NCI-H2107 (cell line): ENCODE results near the gene CRK.
"Not testable (repeated sequence)": the region's sequence is repeated elsewhere in the genome, so short reads cannot be mapped to it uniquely, and the experiment has no call there.

Experiments used
- DNase-seq: peaks from one replicate; lab custom pipeline; 2025; lab: John Stamatoyannopoulos, UW

Gene CRK

DNA sequence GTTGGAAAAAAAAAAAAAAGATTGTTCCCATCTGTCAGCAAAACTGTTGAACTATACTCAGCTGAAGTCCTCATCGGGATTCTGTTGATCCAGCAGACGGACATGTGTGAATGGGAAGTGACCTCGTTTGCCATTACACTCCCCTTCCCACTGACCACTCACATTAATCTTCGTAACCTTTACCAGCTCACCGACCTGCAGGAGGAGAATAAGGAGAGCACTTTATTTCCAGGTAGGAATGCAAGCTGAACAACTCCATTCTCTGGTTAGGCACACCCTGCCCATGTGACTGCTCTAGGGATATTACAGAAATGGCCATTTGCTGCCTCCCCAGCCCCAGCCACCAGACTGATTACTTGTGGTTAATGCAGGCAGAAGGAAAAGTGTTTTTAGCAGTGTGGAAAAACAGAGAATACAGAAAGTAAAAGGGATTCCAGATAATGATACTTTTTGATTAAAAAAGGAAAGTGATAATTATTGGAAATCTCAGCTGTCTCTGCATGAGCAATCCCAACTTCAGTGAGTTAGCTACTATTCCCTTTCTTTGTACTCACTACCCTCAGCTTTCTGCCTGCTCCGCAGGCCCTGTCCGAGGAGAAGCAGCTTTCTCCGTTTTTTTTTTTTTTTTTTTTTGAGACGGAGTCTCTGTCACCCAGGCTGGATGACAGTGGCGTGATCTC, 32.4 kb downstream of the CRK start:
- no peak for DNase-seq

DNA sequence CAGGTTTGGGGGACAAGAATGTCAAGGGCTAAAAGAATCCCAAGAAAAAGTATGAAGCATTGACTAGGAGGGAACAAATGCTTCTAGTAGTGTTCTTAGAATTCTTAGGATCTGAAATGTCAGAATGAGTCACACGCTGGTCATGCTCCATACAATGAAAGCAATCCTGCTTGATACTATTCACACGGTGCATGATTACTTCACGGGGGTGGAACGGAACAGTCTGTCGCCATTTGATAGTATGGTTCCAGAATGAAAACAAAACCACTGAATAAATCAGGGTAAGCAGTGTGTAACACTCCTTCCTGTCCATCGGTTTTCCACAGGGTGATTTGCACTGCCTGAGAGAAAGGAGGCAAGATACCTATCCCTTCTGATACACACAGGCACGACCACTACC, 33.1 kb downstream of the CRK start:
- DNase-seq = no peak

DNA sequence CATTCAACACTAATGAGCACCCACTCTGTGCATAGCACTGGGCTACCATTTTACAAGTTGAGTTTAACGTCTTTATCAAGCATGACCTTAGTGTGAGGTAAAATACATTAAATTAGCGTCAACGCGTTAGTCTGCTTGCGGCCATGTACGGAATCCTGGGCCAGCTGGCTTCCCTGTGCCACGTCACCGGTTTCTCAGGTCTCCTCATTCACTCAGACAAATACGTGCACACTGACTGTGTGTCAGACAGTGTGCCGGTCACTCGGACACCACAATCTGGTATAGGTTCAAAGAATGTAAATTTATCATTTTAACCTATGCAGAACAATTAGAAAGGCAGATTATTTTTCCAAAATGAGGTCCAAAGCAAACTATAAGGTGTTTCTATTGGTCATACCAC, 34.6 kb downstream of the CRK start:
- no peak for DNase-seq

DNA sequence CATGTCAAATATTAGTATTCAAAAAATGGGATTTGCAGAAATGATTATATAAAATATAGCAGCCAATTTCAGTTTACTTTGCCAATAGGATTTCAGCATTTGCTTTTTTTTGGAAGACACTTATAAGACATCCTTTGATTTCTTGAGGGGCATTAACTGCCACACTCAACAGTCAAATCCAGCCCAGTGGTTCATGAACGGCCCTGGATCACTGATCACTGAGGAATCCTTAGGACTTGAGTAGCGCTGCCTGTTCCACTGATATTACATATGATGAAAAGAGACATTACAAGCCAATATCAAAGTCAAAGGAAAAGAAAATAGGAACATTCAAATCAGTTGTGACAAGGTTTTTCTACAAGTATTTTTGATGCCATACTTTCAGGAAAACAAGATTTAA, 35.1 kb downstream of the CRK start:
- no peak for DNase-seq

DNA sequence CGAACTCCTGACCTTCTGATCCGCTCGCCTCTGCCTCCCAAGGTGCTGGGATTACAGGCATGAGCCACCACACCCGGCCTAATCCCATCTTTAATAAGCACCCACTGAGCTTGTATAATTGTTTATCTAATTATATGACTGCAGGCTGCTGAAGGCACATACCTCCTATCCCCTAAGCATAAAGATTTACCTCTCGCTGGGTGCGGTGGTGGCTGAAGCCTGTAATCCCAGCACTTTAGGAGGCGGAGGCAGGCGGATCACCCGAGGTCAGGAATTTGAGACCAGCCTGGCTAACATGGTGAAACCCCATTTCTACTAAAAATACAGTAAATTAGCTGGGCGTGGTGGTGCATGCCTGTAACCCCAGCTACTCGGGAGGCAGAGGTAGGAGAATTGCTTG, 35.9 kb downstream of the CRK start:
- DNase-seq = no peak

DNA sequence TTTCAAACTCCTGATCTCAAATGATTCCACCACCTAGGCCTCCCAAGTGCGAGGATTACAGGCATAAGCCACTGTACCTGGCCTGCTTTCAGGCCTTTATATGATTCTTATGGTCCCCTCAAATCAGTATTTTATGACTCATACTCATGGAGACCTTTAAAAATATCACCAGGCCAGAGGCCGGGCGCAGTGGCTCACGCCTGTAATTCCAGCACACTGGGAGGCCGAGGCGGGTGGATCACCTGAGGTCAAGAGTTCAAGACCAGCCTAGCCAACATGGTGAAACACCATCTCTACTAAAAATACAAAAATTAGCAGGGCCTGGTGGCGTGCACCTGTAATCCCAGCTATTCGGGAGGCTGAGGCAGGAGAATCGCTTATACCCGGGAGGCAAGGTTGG, 37.6 kb downstream of the CRK start:
- DNase-seq = not testable (repeated sequence)

DNA sequence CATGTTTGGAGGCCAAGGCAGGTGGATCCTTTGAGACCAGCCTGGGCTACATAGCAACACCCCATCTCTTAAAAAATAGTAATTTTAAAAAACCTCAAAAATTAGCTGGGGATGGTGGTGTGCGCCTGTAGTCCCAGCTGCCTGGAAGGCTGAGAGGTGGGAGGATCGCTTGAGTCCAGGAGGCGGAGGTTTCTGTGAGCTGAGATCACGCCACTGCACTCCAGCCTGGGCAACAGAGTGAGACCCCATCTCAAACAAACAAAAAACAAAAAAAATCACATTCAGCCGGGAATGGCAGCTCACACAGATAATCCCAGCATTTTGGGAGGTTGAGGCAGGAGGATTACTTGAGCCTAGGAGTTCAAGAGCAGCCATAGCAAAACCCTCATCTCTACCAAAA, 39.6 kb downstream of the CRK start:
- no peak for DNase-seq

DNA sequence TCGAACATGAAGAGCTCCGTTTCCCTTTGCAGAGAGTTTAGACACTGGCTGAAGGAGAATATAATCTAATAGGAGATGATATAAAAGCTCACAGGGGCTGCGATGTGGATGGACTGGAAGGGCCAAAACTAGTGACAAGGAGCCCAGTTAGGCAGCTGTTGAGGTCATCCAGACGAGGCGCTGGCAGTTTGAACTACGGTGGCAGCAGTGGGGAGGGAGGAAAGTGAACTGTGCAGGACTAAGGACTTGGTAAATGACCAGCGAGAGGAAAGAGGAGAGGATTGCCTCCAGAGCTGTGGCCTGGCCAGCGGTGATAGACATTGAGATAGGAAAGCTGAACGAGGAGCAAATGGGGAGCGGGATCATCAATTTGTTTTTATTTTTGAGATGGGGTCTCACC, 41.4 kb downstream of the CRK start:
- DNase-seq = no peak

DNA sequence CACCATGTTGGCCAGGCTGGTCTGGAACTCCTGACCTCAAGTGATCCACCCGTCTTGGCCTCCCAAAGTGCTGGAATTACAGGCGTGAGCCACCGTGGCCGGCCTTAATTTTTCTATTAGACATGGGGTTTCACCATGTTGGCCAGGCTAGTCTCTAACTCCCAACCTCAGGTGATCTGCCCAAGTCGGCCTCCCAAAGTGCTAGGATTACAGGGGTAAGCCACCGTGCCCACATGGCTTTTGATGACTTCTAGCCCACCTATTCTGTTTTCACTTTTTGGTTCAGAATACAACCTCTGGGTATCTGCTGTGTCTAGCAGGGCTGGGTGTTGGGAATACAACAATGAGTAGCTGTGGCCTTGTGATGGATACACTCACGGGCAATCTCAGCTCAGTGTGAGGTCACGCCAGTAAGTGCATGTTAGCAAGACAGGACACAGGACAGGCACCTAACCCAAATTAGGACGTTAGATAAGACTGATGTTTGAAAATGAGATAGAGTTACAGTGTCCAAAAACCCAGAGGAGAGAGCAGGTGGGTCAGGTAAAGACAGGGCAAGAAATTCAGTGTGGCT, 41.9 kb downstream of the CRK start:
- no peak for DNase-seq

DNA sequence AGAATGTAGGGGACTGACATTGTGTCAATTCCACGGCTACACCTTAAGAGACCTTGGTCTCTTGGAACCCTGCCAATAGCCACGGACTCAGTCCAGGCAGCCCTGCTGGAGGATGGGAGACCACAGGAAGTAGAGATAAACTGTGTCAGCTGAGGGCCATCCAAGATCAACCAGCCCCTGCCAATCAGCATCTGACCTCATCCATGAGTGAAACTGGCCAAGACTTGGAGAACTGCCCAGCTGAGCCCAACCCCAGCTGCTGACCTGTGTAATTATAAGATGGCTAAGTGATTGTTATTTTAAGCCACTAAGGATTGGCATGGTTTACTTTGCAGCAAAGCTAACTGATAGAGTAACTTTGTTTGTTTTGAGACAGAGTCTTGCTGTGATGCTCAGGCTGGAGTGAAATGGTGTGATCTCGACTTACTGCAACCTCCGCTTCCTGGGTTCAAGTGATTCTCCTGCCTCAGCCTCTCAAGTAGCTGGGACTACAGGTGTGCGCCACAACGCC, 42.7 kb downstream of the CRK start:
- no peak for DNase-seq

DNA sequence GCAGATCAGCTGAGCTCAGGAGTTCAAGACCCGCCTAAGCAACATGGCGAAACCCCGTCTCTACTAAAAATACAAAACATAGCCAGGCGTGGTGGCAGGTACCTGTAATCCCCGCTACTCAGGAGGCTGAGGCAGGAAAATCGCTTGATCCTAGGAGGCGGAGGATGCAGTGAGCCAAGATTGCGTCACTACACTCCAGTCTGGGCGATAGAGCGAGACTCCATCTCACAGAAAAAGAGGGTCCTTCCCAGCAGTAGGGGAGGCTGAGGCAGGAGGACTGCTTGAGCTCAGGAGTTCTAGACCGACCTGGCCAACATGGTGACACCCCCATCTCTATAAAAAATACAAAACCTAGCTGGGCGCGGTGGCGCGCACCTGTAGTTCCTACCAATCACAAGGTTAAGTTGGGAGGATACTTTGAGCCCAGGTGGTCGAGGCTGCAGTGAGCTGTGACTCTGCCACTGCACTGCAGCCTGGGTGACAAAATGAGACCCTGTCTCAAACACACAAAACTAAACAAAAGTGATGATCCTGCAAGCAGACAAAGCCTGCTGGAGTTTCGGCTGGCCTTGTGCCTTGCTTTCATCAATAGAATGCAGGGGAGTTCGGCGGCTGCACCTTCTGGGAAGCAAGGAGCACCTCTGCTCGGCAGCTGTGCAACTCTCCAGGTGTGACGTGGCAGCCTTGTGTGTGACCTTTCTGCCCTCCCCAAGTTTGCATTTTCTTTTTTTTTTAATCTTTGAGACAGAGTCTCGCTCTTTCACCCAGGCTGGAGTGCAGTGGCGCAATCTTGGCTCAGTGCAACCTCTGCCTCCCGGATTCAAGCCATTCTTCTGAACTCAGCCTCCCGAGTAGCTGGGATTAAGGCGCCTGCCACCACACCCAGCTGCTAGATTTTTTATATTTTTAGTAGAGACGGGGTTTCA, 43.6 kb downstream of the CRK start:
- DNase-seq = no peak

DNA sequence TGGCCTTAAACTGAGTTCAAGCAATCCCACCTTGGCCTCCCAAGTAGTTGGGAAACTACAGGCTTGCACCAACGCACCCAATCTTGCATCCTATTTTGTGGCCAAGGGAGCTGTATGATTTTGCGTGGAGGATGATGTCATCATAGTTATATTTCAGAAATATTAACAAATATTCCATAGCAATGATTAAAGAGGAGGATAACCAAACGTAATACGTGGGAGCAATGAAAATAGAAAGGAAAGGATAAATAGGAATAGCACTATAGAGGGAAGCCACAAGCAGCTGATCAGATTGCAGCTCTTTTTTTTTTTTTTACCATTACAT, 53.8 kb downstream of the CRK start:
- no peak for DNase-seq

DNA sequence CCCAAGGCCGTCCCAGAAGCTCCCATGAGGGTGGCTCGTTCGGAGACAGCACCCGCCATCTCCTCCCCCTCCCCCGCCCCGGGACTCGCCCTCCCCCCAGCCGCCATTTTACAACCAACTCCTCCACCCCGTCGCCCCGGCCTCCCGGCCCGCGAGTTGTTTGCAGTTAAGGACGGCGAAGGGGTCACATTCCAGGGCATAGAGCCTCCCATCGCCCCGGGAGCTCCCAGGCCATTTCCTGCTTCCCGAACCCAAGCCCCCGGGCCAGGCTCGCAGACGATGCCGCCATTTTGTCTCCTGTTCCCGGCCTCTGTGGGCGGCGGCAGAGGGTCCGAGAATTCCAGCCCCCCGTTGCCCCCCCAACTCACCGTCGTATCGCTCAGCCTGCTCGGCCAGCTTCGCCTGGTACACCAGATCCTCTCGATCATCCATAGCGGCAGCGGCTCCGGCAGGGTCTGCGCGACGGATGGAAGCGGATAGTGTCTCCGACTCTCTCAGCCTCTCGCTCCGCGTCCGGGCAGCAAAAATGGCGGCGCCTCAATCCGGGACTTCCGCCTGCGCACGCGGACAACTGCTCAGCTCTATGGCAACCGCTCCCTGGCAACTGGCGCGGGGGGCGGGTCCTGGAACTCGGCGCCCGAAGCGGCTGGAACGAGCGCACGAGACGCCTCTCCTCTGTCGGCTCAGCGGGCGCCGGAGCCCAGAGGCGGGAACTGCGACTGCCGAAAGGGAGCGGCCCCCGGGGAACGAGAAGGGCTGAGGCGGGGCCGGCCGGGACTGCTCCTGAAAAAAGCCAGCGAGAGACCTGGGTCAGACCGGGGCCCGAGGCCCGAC, 56.1 kb downstream of the CRK start, which contains the start of gene YWHAE:
YWHAE (minus strand) TSS at position 544 of the 834 bp plus-strand sequence; CDS start at position 432, 112 bp downstream.
- DNase-seq = peak; percentile 93

DNA sequence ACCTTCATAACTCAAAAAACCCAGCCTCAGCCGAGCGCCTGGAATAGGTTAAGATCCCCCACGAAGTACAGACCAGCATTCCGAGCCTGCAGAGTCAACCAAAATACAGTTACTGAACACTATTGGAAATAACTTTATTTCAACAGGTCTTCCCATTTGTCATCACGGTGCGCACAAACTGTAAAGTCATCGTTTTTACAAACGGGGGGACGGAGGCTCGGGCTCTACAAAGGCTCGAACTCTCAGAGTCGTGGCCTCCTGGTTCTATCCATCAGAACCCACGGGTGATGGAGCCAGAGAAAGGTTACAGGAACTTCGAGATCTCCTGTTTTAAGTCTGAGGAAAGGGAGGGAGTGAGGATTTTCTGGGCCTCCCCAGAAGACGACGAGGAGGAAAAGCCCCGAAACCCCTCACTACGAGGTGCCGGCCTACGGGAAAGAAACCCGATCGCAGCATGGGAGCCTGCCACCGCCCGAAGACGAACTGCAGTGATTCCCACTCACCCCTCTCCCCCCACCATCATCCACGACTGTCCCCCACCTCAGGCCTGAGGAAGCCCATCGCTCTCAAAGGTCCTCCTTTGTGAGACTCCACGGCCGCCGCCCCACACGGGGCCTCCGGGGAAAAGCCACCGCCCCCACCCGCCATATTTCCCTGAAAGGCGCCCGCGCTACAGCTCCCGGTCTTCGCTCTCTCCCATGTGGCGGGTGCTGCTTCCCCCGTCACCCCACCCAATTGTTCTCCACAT, 56.9 kb downstream of the CRK start:
- DNase-seq = no peak

DNA sequence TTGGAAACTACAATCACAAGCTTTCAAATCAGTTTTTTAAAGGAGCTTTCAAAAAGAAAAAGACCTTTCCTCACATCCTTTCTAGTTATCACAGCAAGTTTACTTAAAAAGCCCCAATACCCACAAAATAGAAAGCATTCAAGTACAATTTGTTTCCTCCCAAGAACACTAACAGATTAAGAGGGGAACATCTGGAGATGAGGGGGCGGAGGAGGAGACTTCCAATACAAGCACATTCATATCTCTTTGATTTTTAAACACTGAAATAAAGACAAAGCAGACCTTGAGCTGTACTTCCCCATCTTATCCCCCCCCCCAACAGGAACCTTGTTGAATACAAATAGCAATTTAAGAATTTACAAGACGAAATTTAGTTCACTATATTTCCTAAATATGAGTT, 58.0 kb downstream of the CRK start:
- no peak for DNase-seq

DNA sequence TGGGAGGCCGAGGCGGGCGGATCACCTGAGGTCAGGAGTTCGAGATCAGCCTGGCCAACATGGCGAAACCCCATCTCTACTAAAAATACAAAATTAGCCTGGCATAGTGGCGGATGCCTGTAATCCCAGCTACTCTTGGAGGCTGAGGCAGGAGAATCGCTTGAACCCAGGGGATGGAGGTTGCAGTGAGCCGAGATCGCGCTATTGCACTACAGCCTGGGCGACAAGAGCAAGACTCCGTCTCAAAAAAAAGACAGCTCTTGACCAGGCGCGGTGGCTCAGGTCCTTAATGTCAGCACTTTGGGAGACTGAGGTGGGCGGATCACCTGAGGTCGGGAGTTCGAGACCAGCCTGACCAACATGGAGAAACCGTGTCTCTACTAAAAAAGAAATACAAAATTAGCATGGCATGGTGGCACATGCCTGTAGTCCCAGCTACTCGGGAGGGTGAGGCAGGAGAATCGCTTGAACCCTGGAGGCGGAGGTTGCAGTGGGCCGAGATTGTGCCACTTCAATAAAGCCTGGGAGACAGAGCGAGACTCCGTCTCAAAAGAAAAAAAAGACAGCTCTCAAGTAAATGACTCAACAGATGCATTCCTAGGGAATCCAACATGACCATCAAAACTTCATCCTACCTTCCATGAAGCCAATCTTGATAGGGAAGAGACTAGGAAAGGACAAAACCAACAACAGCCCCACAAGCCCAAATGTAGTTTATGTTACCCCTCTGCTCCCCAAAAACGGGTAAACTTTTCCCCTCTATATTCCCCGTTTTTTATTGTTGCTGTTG, 60.0 kb downstream of the CRK start:
- DNase-seq = not testable (repeated sequence)

DNA sequence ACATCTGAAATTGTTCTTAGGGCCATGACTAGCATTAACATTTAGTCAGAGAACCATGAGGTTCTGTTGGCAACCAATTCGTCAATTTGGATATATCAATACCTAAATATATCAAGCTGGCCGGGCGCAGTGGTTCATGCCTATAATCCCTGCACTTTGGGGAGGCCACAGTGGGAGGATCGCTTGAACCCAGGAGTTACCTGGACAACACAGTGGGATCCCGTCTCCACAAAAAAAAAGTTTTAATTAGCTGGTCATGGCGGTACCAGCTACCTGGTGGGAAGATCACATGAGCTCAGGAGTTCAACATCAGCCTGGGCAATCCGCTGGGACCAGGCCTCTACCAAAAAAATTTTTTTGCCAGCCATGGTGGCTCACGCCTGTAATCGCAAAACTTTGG, 64.5 kb downstream of the CRK start:
- no peak for DNase-seq

DNA sequence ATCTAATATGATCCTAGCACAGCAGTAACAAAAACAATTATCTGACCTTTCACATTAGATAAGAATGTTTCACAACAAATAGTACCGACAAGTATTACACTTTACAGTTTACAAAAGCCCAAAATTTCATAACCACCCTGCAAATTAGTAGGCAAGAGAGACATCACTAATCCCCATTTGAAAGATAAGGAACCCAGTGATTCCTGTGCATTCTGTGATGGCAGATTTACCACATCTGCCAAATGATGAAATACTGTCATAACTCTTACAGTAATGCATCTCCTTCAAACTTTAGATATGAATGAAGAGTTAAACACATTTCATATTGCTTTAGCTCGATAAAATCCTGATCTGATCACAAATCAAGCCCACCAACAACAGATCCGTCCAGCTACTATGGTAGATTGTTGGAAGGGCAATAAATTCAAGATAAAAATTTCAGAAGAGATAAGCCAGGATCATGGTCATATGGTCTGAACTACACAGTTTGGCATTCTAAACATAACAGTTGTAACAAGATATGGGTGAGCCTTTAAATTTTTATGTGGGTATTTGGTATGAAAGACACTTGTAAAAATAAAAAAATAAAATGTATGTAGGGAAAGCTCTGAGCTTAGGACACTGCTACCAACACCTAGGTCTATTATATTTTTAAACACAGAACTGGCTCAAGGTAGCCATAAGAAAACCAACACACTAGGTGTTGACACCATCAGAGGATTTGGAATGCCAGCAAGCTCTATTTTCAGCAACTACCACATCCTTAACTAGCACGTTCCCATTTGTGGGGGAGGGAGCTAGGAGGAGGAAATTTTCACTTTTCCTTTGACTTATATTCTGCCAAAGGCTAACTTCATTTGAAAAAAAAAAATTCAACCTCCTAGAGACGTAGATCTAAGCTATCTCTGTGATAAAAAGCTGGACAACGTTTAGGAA, 65.3 kb downstream of the CRK start:
- DNase-seq = no peak

DNA sequence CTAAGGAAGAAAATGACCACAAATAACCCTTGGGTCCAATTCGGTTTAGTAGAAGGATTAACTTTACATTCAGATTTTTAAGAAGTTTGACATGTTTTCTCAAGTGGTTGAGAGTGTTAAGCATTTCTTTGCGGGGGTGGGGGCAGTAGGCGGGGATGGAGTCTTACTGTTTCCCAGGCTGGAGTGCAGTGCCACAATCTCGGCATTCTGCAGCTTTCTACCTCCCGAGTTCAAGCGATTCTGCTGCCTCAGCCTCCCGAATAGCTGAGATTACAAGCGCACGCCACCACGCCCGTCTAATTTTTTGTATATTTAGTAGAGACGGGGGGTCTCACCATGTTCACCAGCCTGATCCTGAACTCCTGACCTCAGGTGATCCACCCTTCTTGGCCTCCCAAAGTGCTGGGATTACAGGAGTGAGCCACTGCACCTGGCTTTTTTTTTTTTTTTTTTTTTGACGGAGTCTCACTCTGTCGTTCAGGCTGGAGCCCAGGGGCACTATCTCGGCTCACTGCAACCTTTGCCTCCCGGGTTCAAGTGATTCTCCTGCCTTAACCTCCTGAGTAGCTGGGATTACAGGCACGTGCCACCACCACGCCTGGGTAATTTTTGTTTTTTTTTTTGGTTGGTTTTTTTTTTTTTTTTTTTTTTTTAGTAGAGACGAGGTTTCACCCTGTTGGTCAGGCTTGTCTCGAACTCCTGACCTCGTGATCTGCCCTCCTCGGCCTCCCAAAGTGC, 68.4 kb downstream of the CRK start:
- DNase-seq = not testable (repeated sequence)
